Measurements from ENCODE around the gene ZFP36. TPM values are rescaled to one million over a fixed set of nuclear protein-coding genes. Genes with fewer than 3 reads are reported as not detected.

The ZFP36 gene
- total RNA-seq, 1 experiment from 2014 or later, result 36.3 TPM

GRCh38 chr19:39412867-39413271 is 6.2 kb downstream of the ZFP36 start:
- BruUV-seq (replicated peaks), result no TSS peak
- Histone ChIP-seq H3K4me3 (peak overlapping the region; percentile 92), H3K4me1 (replicated peaks; ENCODE audit: insufficient read depth) (peaks cover 30% of the 10 kb centered on the region), H3K27me3 (ENCODE audit: insufficient read depth, low read depth) (no peaks in the 10 kb centered on the region), H4K20me1 (ENCODE audit: insufficient read depth) (peaks cover 10% of the 10 kb centered on the region), H3K9me3 (ENCODE audit: insufficient read depth, low read depth) (no peaks in the 10 kb centered on the region), H3F3A (ENCODE audit: insufficient read depth, low read depth) (peaks cover 40% of the 10 kb centered on the region; the same call in 1 of the 2 replicates), H3K27ac (no peak overlapping the region), H3K36me3 (ENCODE audit: low read depth) (peaks cover 10% of the 10 kb centered on the region; the same call in 1 of the 2 replicates), H2AFZ (peak overlapping the region; percentile 82), H3K4me2 (peak overlapping the region; percentile 90), H3K9me2 (ENCODE audit: insufficient read depth) (no peaks in the 10 kb centered on the region), H3K79me2 (ENCODE audit: low read depth) (peaks cover 15% of the 10 kb centered on the region)
- CTCF ChIA-PET, result no interaction called here
- POLR2A ChIA-PET (ENCODE audit: unreplicated experiment), result interaction anchor here (0.6 to 0.8 kb wide), 2 partner anchors 11 to 14 kb away, joined by 4 read pairs; no protein-coding TSS in a partner anchor
- intact Hi-C loops (cut with micrococcal nuclease; ENCODE audit: unreplicated experiment), result loop anchor here (1.0 to 5.0 kb wide), 12 partner anchors 10 to 451 kb away; partner anchors contain the start of genes EID2B, FBXO27, MED29 and PAF1
- TF ChIP-seq EZH2 (IDR thresholded peaks at IDR 0.05; ENCODE audit: low read depth), result no peak
- peak; percentile 64; the same call in 1 of the 2 replicates for TF ChIP-seq CTCF (conservative IDR thresholded peaks at IDR 0.05)
- peak in 1 of 2 experiments; percentile 39 for DNase-seq

DNA sequence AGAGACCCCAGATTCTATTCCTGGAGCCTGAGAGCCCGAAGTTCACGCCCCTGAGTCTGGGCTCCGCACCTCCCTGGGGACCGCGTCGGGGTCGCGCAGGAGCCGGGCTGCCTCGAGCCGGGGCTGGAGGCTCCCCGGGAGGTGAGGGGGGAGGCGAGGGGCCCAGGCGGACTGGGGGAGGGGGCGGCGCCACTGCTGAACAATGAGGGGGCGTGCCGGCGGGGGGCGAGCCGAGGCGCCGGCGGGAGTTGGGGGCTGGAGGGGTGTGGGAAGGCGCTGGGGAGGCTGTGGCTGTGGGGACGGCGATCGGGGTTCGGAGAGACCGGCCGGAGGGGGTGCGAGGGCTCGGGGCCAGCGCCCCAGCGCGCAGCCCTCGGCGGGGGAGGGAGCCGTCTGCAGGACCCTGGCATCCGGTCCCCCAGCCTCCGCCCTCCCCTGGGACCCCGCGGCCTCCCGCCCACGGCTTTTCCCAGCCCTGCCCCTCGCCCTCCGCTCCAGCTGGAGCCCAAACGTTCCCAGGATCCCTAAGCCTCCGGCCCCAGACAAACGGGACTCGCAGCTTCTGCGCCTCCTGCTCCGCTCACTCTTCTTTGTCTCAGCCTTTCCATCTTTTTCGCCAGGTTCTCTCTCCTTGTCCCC is 6.7 kb downstream of the ZFP36 start:
- no peaks in the 10 kb centered on the region for H3K9me2 ChIP-seq (ENCODE audit: insufficient read depth)
- DNase-seq, result peak; percentile 11 to 37
- H3K36me3 ChIP-seq (ENCODE audit: low read depth), result 0 out of 2 replicates have a peak, but pooled peaks cover 4% of the 10 kb centered on the region
- no peak for TF ChIP-seq CTCF (conservative IDR thresholded peaks at IDR 0.05)
- no peak for TF ChIP-seq EZH2 (IDR thresholded peaks at IDR 0.05; ENCODE audit: low read depth)
- CTCF ChIA-PET, result no interaction called here
- peaks cover 39% of the 10 kb centered on the region; the same call in 1 of the 2 replicates for H3F3A ChIP-seq (ENCODE audit: insufficient read depth, low read depth)
- POLR2A ChIA-PET (ENCODE audit: unreplicated experiment), result interaction anchor here (0.8 to 1.2 kb wide), 2 partner anchors 15 to 23 kb away, joined by 4 to 21 read pairs; partner anchors contain the start of gene RPS16
- no peak overlapping the region for H3K27ac ChIP-seq
- peak overlapping the region; percentile 90 for H3K4me2 ChIP-seq
- peak overlapping the region; percentile 92 for H3K4me3 ChIP-seq
- H3K79me2 ChIP-seq (ENCODE audit: low read depth), result peaks cover 10% of the 10 kb centered on the region
- no peaks in the 10 kb centered on the region for H3K27me3 ChIP-seq (ENCODE audit: insufficient read depth, low read depth)
- H2AFZ ChIP-seq, result peak overlapping the region; percentile 82
- intact Hi-C loops (cut with micrococcal nuclease; ENCODE audit: unreplicated experiment), result loop anchor here (1.0 to 5.0 kb wide), 4 partner anchors 22 to 451 kb away; partner anchors contain the start of genes FBXO27, MED29 and PAF1
- peaks cover 5% of the 10 kb centered on the region for H4K20me1 ChIP-seq (ENCODE audit: insufficient read depth)
- no TSS peak for BruUV-seq (replicated peaks)
- H3K9me3 ChIP-seq (ENCODE audit: insufficient read depth, low read depth), result no peaks in the 10 kb centered on the region
- peaks cover 28% of the 10 kb centered on the region for H3K4me1 ChIP-seq (replicated peaks; ENCODE audit: insufficient read depth)

DNA sequence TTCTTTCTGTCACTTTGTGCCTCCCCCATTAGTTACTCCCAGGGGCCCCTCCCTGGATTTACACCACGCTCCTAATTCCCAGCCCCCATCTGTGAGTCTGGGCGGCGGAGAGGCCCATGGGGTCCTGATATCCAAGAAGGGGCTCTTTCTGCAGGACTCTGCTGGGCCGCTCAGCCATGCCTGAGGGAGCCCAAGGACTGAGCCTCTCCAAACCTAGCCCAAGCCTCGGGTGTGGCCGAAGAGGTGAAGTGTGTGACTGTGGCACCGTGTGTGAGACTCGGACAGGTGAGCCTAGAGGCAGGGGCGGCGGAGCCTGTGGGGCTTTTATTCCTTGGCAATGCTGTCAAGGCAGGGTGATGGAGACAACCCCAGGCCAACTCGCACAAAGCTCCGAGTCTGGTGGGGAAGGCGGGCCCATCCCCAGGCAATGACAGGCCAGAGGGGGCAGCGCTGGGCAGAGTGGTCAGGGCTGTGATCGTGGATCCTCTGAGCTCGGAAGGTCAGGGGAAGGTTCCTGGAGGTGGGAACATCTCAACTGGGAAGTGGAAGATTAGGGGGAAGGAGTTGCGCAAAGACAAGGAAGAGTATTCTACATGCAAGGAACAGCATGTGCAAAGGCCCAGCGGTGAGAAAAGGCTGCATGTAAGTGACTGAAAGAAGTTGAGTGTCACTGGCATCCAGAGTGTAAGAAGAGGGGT is 7.4 kb downstream of the ZFP36 start:
- Histone ChIP-seq H4K20me1 (ENCODE audit: insufficient read depth) (no peaks in the 10 kb centered on the region), H3K79me2 (ENCODE audit: low read depth) (peaks cover 4% of the 10 kb centered on the region; the same call in 1 of the 2 replicates), H3K9me2 (ENCODE audit: insufficient read depth) (no peaks in the 10 kb centered on the region), H3K27me3 (ENCODE audit: insufficient read depth, low read depth) (no peaks in the 10 kb centered on the region), H3K4me2 (peak overlapping the region; percentile 90), H2AFZ (no peak overlapping the region), H3K36me3 (ENCODE audit: low read depth) (no peaks in the 10 kb centered on the region), H3K4me3 (peak overlapping the region; percentile 92; the same call in 1 of the 2 replicates), H3F3A (ENCODE audit: insufficient read depth, low read depth) (peaks cover 33% of the 10 kb centered on the region; the same call in 1 of the 2 replicates), H3K4me1 (replicated peaks; ENCODE audit: insufficient read depth) (peaks cover 21% of the 10 kb centered on the region), H3K27ac (no peak overlapping the region), H3K9me3 (ENCODE audit: insufficient read depth, low read depth) (no peaks in the 10 kb centered on the region)
- CTCF ChIA-PET, result interaction anchor here (1.1 kb wide), 1 partner anchor 21 kb away, joined by 5 read pairs; the partner anchor contains the start of gene RPS16
- intact Hi-C loops (cut with micrococcal nuclease; ENCODE audit: unreplicated experiment), result loop anchor here (1.0 to 5.0 kb wide), 4 partner anchors 23 to 452 kb away; partner anchors contain the start of genes FBXO27, MED29 and PAF1
- POLR2A ChIA-PET (ENCODE audit: unreplicated experiment), result interaction anchor here (0.6 to 1.2 kb wide), 3 partner anchors 15 to 86 kb away, joined by 4 to 21 read pairs (median 6); partner anchors contain the start of gene RPS16
- no TSS peak for BruUV-seq (replicated peaks)
- TF ChIP-seq CTCF (conservative IDR thresholded peaks at IDR 0.05), result no peak; the same call in 1 of the 2 replicates
- TF ChIP-seq EZH2 (IDR thresholded peaks at IDR 0.05; ENCODE audit: low read depth), result no peak
- DNase-seq, result peak; percentile 26 to 30
